Fibroblast of mammary gland (primary cell): ENCODE data around the gene GSTM1.
"Not testable (repeated sequence)": the region's sequence is repeated elsewhere in the genome, so short reads cannot be mapped to it uniquely, and the experiment has no call there.

Experiments
- DNase-seq: peaks from one replicate; pipeline ENCODE4 v3.0.0-alpha.2; 2010; ENCODE audit warnings: low read depth
- H3K4me3 ChIP-seq: 2 replicates; pipeline ENCODE4 v1.5.1; 2011; ENCODE audit warnings: low read depth, mild to moderate bottlenecking, low read length, moderate library complexity; ENCODE audit not compliant: control insufficient read depth
- TF ChIP-seq, protein P1 (sequence below): conservative IDR thresholded peaks from 2 replicates; pipeline ENCODE4 v1.5.1; 2011; ENCODE audit warnings: low read depth, low read length, inconsistent platforms; ENCODE audit not compliant: control insufficient read depth, insufficient read depth

The GSTM1 gene

GRCh38 chr1:109669246-109669948 is 18.2 kb upstream of the GSTM1 start:
- DNase-seq, result no peak
- H3K4me3 ChIP-seq, result no peak overlapping the region
- TF ChIP-seq, protein P1, sequence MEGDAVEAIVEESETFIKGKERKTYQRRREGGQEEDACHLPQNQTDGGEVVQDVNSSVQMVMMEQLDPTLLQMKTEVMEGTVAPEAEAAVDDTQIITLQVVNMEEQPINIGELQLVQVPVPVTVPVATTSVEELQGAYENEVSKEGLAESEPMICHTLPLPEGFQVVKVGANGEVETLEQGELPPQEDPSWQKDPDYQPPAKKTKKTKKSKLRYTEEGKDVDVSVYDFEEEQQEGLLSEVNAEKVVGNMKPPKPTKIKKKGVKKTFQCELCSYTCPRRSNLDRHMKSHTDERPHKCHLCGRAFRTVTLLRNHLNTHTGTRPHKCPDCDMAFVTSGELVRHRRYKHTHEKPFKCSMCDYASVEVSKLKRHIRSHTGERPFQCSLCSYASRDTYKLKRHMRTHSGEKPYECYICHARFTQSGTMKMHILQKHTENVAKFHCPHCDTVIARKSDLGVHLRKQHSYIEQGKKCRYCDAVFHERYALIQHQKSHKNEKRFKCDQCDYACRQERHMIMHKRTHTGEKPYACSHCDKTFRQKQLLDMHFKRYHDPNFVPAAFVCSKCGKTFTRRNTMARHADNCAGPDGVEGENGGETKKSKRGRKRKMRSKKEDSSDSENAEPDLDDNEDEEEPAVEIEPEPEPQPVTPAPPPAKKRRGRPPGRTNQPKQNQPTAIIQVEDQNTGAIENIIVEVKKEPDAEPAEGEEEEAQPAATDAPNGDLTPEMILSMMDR, result no peak

DNA sequence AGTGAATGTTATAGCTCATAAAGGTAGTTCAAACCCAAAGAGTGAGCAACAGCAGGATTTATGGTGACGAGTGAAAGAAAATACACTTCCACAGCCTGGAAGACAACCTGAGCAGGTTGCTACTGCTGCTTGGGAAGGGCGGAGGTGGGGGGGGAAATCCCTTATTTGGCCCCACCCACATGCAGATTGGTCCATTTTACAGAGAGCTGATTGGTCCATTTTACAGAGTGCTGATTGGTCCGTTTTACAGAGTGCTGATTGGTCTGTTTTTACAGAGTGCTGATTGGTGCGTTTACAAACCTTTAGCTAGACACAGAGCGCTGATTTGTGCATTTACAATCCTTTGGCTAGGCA is 17.7 kb upstream of the GSTM1 start:
- not testable (repeated sequence) for H3K4me3 ChIP-seq, DNase-seq

DNA sequence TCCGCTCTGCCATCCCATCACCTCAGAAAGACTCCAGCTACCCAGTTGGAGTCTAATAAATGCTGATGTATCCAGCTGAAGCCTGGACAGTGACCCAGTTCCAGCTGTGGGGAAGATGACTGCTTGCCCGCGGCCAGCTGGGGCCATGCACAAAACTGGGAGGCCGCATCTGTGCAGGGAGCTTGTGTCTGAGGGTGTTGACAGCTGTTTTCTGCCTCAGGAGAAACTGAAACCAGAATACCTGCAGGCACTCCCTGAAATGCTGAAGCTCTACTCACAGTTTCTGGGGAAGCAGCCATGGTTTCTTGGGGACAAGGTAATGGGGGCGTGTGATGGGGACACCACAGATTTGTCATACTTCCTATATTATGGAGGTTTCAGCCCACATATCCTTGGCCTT is 16.6 kb upstream of the GSTM1 start:
- TF ChIP-seq, protein P1, result no peak
- DNase-seq, result no peak
- H3K4me3 ChIP-seq, result no peak overlapping the region

- not testable (repeated sequence) for H3K4me3 ChIP-seq, DNase-seq
Measured at GRCh38 chr1:109673861-109674260, 13.8 kb upstream of the GSTM1 start.

DNA sequence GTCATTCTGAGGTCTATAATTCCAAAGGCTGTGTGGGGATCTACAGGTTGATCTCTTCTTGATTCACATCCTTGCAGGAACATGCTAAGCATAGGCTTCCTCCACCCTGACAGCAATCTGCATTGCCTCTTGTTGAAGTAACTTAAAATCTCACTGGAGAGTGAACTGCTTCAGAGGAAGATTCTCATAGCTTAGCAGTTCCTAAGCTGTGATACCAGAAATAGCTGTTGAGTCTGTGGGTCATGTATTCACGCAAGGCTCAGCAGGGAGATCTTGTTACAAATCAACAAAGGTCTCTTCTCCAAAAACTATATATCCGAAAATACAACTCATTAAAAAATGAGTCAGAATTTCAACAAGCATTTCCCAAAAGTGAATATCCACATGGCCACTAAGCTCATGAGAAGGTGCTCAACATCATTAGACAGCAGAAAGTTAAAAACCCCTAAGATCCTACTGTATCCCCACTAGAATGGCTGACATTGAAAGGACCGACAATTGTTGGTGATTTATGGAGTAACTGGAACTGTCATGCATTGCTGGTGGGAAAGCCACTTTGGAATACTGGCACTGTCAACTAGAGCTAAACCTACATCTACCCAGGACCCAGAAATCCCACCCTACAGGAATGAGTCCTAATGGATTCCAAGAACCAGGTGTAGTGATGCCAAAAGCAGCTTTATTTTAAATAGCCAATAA is 10.8 kb upstream of the GSTM1 start:
- not testable (repeated sequence) for H3K4me3 ChIP-seq, DNase-seq

- H3K4me3 ChIP-seq, result no peak overlapping the region
- TF ChIP-seq, protein P1, result no peak
- no peak for DNase-seq
Measured at GRCh38 chr1:109677459-109677858, 10.2 kb upstream of the GSTM1 start.

DNA sequence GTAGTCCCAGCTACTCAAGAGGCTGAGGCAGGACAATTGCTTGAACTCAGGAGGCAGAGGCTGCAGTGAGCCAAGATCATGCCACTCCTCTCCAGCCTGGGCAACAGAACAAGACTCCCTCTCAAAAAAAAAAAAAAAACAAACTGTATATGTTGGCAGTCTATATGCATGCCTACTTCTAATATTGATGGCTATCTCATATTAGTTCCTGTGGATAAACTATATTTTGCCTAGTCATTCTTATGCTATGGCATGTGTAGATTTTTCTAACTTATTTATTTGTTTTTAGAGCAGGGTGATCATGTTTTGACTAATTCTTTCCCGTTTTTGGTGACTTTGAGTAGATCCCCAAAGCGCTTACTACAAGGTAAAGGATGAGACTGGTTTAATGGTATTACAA is 9.0 kb upstream of the GSTM1 start:
- H3K4me3 ChIP-seq, DNase-seq: not testable (repeated sequence)

DNA sequence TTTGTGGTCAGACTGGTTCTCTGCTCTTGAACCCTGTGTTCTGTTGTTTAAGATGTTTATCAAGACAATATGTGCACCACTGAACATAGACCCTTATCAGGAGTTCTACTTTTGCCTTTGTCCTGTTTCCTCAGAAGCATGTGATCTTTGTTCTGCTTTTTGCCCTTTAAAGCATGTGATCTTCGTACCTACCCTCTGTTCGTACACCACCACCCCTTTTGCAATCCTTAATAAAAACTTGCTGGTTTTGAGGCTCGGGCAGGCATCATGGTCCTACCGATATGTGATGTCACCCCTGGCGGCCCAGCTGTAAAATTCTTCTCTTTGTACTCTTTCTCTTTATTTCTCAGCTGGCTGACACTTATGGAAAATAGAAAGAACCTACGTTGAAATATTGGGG is 2.8 kb upstream of the GSTM1 start:
- H3K4me3 ChIP-seq, DNase-seq: not testable (repeated sequence)

DNA sequence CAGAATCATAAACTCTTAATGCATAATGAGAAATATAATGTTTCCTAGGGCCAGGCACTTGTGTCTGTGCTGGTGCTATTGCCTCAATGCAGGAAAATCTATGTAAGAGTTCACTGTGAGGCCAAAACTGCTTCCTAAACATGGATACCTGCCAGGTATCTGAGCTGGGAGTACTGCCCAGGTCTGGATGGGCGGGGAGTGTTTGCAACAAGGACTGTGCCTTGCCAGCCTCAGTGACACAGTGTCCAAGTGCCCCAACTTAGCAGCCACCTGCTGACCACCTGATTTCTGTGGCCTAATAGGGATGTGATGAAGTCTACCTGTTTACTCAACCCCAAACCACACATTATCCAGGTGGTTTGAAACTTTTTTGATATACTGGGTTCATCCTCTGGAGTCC is 2.2 kb upstream of the GSTM1 start:
- H3K4me3 ChIP-seq, DNase-seq: not testable (repeated sequence)

- DNase-seq, H3K4me3 ChIP-seq: not testable (repeated sequence)
Measured at GRCh38 chr1:109685890-109686289, 1.7 kb upstream of the GSTM1 start.

DNA sequence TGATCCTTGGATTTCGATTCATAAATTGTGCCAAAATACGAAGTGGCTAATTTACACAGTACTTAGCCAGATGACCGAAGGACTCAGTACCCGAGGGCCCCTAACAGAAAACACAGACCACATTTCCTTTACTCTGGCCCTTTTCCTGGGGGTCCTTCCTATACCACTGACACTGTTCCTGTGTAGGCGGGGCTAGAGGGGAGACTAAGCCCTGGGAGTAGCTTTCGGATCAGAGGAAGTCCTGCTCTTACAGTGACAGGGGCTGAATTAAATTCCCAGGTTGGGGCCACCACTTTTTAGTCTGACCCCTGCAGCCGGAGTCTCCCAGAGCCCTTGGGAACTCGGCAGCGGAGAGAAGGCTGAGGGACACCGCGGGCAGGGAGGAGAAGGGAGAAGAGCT is 508 bp upstream of the GSTM1 start:
- not testable (repeated sequence) for DNase-seq
- peak overlapping the region; percentile 29 for H3K4me3 ChIP-seq
